Uterus (tissue), 4 donors: ENCODE measurements around the gene WDFY2. TPM values are rescaled to one million over a fixed set of nuclear protein-coding genes. Genes with fewer than 3 reads are reported as not detected.
"Not testable (repeated sequence)": the region's sequence is repeated elsewhere in the genome, so short reads cannot be mapped to it uniquely, and the experiment has no call there.

Experiments
- DNase-seq, 2 donors: peaks; one replicate each; pipeline ENCODE4 v3.0.0-alpha.2; 2019 to 2020
- H3K27ac ChIP-seq, 2 donors: fragments of 200-600 bp; sonication (generic); 1 replicate in 1 of 2; 2 replicates in 1 of 2; pipeline ENCODE4 v1.5.1; 2016 to 2018
- H3K27me3 ChIP-seq, 2 donors: fragments of 200-600 bp; sonication (generic); one replicate each; pipeline ENCODE4 v1.5.1; 2018 to 2019; ENCODE audit warnings: control low read depth in 1 of 2
- H3K36me3 ChIP-seq, 2 donors: fragments of 200-600 bp; sonication (generic); one replicate each; pipeline ENCODE4 v1.5.1; 2019; ENCODE audit warnings: control low read depth in 1 of 2
- H3K4me1 ChIP-seq, 2 donors: fragments of 200-600 bp; sonication (generic); one replicate each; pipeline ENCODE4 v1.5.1; 2018 to 2019; ENCODE audit warnings: control low read depth in 1 of 2
- H3K4me3 ChIP-seq, 2 donors: fragments of 200-600 bp; sonication (generic); 1 replicate in 1 of 2; 2 replicates in 1 of 2; pipeline ENCODE4 v1.5.1; 2018 to 2019; ENCODE audit warnings: mild to moderate bottlenecking in 1 of 2
- H3K9me3 ChIP-seq, 2 donors: fragments of 200-600 bp; sonication (generic); one replicate each; pipeline ENCODE4 v1.5.1; 2019; ENCODE audit warnings: control low read depth in 1 of 2
- POLR2A ChIP-seq, 2 donors: fragments of 450-650 bp; IDR thresholded peaks; one replicate each; pipeline ENCODE4 v1.6.1; 2016; ENCODE audit warnings: antibody characterized with exemption in 2 of 2, mild to moderate bottlenecking in 1 of 2, moderate library complexity in 1 of 2
- intact Hi-C: fragments of 100-400 bp; cut with DNase I; formaldehyde crosslinking; loops from one replicate; pipeline ENCODE4 v1.15.1; 2023; ENCODE audit warnings: low total_unique reads
- total RNA-seq, 4 donors: library from RNA; depleted of rRNA in 3 of 4; stranded (reverse); fragments of >200 nt in 3 of 4; gene quantifications; one replicate each; pipeline versions ENCODE4 v1.1.0 to v1.2.4, GENCODE V29; 2014 to 2023
- TF ChIP-seq, protein P1 (sequence below), 4 experiments: fragments of 200-600 bp in 2 of 4; fragments of 450-650 bp in 2 of 4; sonication (generic) in 2 of 4; IDR thresholded peaks; one replicate each; pipeline ENCODE4 v1.5.1; 2016 to 2019; ENCODE audit warnings: antibody characterized with exemption in 4 of 4, mild to moderate bottlenecking in 2 of 4, moderate library complexity in 1 of 4
- donor health status: DM: yes; HTN: yes; CAD: no.

The WDFY2 gene
- total RNA-seq, 4 donors from 2014 or later: 7.9 to 21.0 (median 9.1) TPM

DNA sequence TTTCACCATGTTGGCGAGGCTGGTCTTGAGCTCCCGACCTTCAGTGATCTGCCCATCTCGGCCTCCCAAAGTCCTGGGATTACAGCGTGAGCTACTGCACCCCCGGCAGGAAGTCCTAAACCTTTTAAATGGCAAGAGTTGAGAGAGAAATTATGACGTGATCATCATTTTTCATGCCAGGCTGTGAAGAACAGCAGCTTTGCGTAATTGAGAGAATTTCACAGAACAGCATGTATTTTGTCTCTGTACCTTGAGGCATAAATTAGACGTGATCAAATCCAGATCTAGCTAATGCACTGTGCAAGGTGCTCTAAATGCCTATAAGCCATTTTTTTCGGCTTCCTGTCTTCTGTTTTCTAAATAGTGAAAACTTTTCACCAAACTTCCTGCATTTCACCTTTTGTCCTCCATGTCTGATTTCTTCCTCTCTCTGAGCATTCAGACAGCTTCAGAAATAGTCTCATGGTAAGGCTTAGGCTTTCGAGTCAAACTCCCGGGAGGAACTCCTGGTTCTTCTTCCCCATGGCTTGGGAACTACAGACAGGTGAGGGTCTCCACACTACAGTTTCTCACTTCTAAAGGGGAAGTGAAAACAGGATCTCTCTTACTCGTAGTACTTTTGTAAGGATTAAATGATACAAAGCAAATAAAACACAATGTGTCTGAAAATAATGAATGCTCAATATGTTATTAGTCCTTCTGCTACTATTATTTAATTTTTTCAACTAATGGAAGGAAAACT, 51.0 kb downstream of the WDFY2 start:
- Histone ChIP-seq H3K4me3 (no peak overlapping the region), H3K27ac (no peak overlapping the region), H3K36me3 (no peaks in the 10 kb centered on the region), H3K27me3 (no peaks in the 10 kb centered on the region), H3K4me1 (no peaks in the 10 kb centered on the region), H3K9me3 (no peaks in the 10 kb centered on the region)
- TF ChIP-seq, protein P1, sequence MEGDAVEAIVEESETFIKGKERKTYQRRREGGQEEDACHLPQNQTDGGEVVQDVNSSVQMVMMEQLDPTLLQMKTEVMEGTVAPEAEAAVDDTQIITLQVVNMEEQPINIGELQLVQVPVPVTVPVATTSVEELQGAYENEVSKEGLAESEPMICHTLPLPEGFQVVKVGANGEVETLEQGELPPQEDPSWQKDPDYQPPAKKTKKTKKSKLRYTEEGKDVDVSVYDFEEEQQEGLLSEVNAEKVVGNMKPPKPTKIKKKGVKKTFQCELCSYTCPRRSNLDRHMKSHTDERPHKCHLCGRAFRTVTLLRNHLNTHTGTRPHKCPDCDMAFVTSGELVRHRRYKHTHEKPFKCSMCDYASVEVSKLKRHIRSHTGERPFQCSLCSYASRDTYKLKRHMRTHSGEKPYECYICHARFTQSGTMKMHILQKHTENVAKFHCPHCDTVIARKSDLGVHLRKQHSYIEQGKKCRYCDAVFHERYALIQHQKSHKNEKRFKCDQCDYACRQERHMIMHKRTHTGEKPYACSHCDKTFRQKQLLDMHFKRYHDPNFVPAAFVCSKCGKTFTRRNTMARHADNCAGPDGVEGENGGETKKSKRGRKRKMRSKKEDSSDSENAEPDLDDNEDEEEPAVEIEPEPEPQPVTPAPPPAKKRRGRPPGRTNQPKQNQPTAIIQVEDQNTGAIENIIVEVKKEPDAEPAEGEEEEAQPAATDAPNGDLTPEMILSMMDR (IDR thresholded peaks at IDR 0.05): no peak
- TF ChIP-seq POLR2A (IDR thresholded peaks at IDR 0.05): no peak
- no peak for DNase-seq
- intact Hi-C loops: no loop called here

DNA sequence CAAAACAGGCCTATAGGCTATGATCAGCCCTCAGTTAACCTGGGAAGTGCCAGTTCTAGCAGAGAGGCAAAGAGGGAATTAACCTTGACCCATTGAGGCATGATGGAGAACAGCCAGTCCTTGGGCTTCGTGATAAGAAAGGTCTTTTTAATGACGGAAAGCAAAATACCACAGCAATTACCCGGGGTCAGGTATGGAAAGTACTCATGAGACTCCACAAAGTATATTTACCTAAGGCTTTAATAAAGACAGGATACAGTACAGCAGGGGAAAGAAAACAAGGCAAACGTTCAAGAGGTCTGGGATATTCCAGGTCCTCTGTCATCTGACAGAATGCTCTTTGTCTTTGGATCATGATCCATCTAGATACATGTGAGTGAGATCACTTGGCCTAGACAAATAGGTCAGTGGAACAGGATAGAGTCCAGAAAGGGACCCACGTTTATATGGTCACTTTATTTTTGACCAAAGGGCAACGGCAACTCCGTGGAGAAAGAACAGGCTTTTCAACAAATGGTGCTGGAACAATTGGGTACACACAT, 52.2 kb downstream of the WDFY2 start:
- DNase-seq: no peak
- Histone ChIP-seq H3K9me3 (no peaks in the 10 kb centered on the region), H3K4me3 (no peak overlapping the region), H3K4me1 (no peaks in the 10 kb centered on the region), H3K27ac (no peak overlapping the region), H3K27me3 (no peaks in the 10 kb centered on the region), H3K36me3 (no peaks in the 10 kb centered on the region)
- intact Hi-C loops: no loop called here
- TF ChIP-seq, protein P1 (IDR thresholded peaks at IDR 0.05): no peak
- no peak for TF ChIP-seq POLR2A (IDR thresholded peaks at IDR 0.05)

DNA sequence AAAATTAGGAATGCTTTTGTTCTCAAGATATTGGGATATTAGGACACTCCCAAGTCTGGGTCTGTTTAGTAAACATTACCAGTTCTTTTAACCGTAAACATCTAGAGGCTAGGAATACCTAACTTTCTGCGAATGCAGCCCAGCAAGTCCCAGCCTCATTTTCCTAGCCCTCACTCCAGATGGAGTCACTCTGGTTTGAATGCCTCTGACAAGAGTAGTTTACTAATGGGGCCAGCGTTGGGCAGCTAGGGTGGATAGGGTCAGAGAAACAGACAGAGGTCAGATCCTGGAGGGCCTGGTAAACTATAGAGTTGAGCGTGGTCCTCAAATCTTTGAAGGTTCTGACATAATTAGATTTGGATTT, 53.6 kb downstream of the WDFY2 start:
- TF ChIP-seq, protein P1 (IDR thresholded peaks at IDR 0.05): no peak
- no peak for TF ChIP-seq POLR2A (IDR thresholded peaks at IDR 0.05)
- no peak for DNase-seq
- no peak overlapping the region for H3K4me3 ChIP-seq
- no peaks in the 10 kb centered on the region for H3K9me3 ChIP-seq
- intact Hi-C loops: no loop called here
- H3K27me3 ChIP-seq: no peaks in the 10 kb centered on the region
- no peaks in the 10 kb centered on the region for H3K4me1 ChIP-seq
- H3K36me3 ChIP-seq: no peaks in the 10 kb centered on the region
- no peak overlapping the region for H3K27ac ChIP-seq

DNA sequence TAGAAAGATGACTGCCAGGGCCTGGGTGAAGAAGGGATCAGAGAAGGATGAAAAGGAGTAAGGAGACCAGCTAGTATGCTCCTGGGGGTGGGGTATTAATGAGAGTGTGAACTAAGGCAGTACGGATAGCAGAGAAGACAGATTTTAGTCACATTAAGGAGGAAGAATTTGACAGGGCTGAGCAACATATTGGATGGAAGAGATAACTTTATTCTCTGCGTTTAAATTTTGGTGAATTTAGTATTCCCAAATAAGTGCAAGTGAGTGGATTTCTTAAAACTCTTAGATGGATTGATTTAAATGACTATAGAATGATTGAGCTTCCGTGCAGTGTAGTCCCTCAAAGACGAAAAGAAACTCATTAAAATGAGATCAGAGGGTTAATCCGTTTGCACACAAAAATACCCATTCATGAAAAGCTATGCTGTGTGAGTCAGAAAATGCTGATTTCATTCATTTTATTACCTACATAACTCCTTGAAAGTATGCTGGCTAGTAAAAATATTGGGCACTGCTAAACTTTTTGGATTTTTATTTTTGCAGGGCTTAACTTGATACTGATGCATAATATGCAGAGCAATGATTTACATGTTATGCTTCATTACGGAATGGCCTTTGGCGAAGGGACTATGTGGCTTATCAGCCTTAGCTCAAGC, 54.1 kb downstream of the WDFY2 start:
- intact Hi-C loops: no loop called here
- DNase-seq: no peak
- Histone ChIP-seq H3K27me3 (no peaks in the 10 kb centered on the region), H3K36me3 (no peaks in the 10 kb centered on the region), H3K9me3 (no peaks in the 10 kb centered on the region), H3K4me1 (no peaks in the 10 kb centered on the region), H3K27ac (no peak overlapping the region), H3K4me3 (no peak overlapping the region)
- no peak for TF ChIP-seq POLR2A (IDR thresholded peaks at IDR 0.05)
- TF ChIP-seq, protein P1 (IDR thresholded peaks at IDR 0.05): no peak

DNA sequence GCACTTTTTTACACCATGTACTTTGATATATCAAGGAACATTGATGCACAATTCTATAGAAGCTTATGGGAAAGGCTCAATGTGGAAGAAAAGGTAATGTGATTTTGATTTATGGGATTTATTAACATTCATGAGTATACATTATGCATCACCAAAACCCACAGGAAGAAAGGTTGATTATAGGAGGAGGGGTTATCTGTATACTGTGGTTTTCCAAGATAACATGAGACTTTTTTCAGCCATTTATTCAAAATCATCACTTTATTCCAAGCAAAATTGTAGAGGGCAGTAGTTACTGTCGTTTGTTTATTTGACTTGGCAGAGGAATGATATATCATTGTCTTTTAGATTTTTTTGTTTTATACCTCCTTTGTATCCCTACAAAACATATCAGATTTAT, 54.9 kb downstream of the WDFY2 start:
- TF ChIP-seq, protein P1 (IDR thresholded peaks at IDR 0.05): no peak
- TF ChIP-seq POLR2A (IDR thresholded peaks at IDR 0.05): no peak
- no peak for DNase-seq
- Histone ChIP-seq H3K9me3 (no peaks in the 10 kb centered on the region), H3K27ac (no peak overlapping the region), H3K36me3 (no peaks in the 10 kb centered on the region), H3K27me3 (no peaks in the 10 kb centered on the region), H3K4me3 (no peak overlapping the region), H3K4me1 (no peaks in the 10 kb centered on the region)
- intact Hi-C loops: no loop called here

DNA sequence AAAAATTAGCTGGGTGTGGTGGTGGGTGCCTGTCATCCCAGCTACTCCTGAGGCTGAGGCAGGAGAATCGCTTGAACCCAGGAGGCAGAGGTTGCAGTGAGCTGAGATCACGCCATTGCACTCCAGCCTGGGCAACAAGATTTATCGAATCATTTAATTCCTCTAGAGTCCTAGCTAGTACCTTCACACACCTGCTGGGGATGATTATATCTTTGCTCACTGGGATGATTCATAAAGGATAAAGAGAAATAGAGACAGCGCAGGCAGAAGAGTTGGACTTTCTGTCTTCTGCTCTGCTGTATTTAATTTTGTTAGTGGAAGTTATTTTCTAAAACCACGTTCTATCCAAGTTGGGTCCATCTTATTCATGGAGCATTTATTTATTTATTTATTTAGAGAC, 56.4 kb downstream of the WDFY2 start:
- intact Hi-C loops, H3K4me1 ChIP-seq, DNase-seq, H3K4me3 ChIP-seq, H3K9me3 ChIP-seq, H3K27ac ChIP-seq, H3K27me3 ChIP-seq, H3K36me3 ChIP-seq: not testable (repeated sequence)
